ENCODE results near the gene CYP39A1.

CYP39A1 gene

GRCh38 chr6:46509981-46510510, 142.6 kb downstream of the CYP39A1 start:
- Histone ChIP-seq H3K9me3 (replicated peaks; ENCODE audit: low read length) (no peaks in the 10 kb centered on the region), H3K4me3 (ENCODE audit: low read length) (no peak overlapping the region)

GRCh38 chr6:46509063-46509462, 143.6 kb downstream of the CYP39A1 start:
- Histone ChIP-seq H3K36me3 (ENCODE audit: insufficient read depth, low read length) (no peaks in the 10 kb centered on the region), H3K9ac (ENCODE audit: low read depth, low read length) (no peak overlapping the region), H3K4me2 (ENCODE audit: low read length) (no peak overlapping the region), H3K27me3 (ENCODE audit: control insufficient read depth, insufficient read depth, low read length) (no peaks in the 10 kb centered on the region), H3K4me3 (ENCODE audit: low read length) (no peak overlapping the region), H3K9me3 (replicated peaks; ENCODE audit: low read length) (no peaks in the 10 kb centered on the region), H3K4me1 (ENCODE audit: control insufficient read depth, insufficient read depth, low read length) (peaks cover 16% of the 10 kb centered on the region)

More at GRCh38 chr6:46509981-46510510, 142.6 kb downstream of the CYP39A1 start:
- Histone ChIP-seq H3K9ac (ENCODE audit: low read depth, low read length) (no peak overlapping the region), H3K36me3 (ENCODE audit: insufficient read depth, low read length) (no peaks in the 10 kb centered on the region), H3K4me1 (ENCODE audit: control insufficient read depth, insufficient read depth, low read length) (peaks cover 16% of the 10 kb centered on the region), H3K27me3 (ENCODE audit: control insufficient read depth, insufficient read depth, low read length) (no peaks in the 10 kb centered on the region), H3K4me2 (ENCODE audit: low read length) (peak overlapping the region; percentile 48)

- Histone ChIP-seq H3K9ac (ENCODE audit: low read depth, low read length) (no peak overlapping the region), H3K4me2 (ENCODE audit: low read length) (no peak overlapping the region), H3K36me3 (ENCODE audit: insufficient read depth, low read length) (no peaks in the 10 kb centered on the region), H3K9me3 (replicated peaks; ENCODE audit: low read length) (no peaks in the 10 kb centered on the region), H3K27me3 (ENCODE audit: control insufficient read depth, insufficient read depth, low read length) (no peaks in the 10 kb centered on the region), H3K4me3 (ENCODE audit: low read length) (no peak overlapping the region), H3K4me1 (ENCODE audit: control insufficient read depth, insufficient read depth, low read length) (peaks cover 21% of the 10 kb centered on the region)
Measured at GRCh38 chr6:46507426-46507825, 145.2 kb downstream of the CYP39A1 start.

GRCh38 chr6:46505693-46506512, 146.7 kb downstream of the CYP39A1 start:
- H3K9ac ChIP-seq (ENCODE audit: low read depth, low read length), result no peak overlapping the region
- H3K4me3 ChIP-seq (ENCODE audit: low read length), result no peak overlapping the region
- no peaks in the 10 kb centered on the region for H3K36me3 ChIP-seq (ENCODE audit: insufficient read depth, low read length)
- no peak overlapping the region for H3K4me2 ChIP-seq (ENCODE audit: low read length)
- H3K27me3 ChIP-seq (ENCODE audit: control insufficient read depth, insufficient read depth, low read length), result no peaks in the 10 kb centered on the region
- no peaks in the 10 kb centered on the region for H3K9me3 ChIP-seq (replicated peaks; ENCODE audit: low read length)
- H3K4me1 ChIP-seq (ENCODE audit: control insufficient read depth, insufficient read depth, low read length), result peaks cover 26% of the 10 kb centered on the region

- no peaks in the 10 kb centered on the region for H3K27me3 ChIP-seq (ENCODE audit: control insufficient read depth, insufficient read depth, low read length)
- no peaks in the 10 kb centered on the region for H3K36me3 ChIP-seq (ENCODE audit: insufficient read depth, low read length)
- no peaks in the 10 kb centered on the region for H3K9me3 ChIP-seq (replicated peaks; ENCODE audit: low read length)
- peaks cover 20% of the 10 kb centered on the region for H3K4me1 ChIP-seq (ENCODE audit: control insufficient read depth, insufficient read depth, low read length)
- no peak overlapping the region for H3K9ac ChIP-seq (ENCODE audit: low read depth, low read length)
- H3K4me2 ChIP-seq (ENCODE audit: low read length), result no peak overlapping the region
- H3K4me3 ChIP-seq (ENCODE audit: low read length), result no peak overlapping the region
Measured at GRCh38 chr6:46504242-46504641, 148.4 kb downstream of the CYP39A1 start.

- Histone ChIP-seq H3K36me3 (ENCODE audit: insufficient read depth, low read length) (no peaks in the 10 kb centered on the region), H3K4me1 (ENCODE audit: control insufficient read depth, insufficient read depth, low read length) (peaks cover 20% of the 10 kb centered on the region), H3K4me2 (ENCODE audit: low read length) (no peak overlapping the region), H3K27me3 (ENCODE audit: control insufficient read depth, insufficient read depth, low read length) (no peaks in the 10 kb centered on the region), H3K9ac (ENCODE audit: low read depth, low read length) (no peak overlapping the region), H3K4me3 (ENCODE audit: low read length) (no peak overlapping the region), H3K9me3 (replicated peaks; ENCODE audit: low read length) (no peaks in the 10 kb centered on the region)
Measured at GRCh38 chr6:46502486-46503119, 150.0 kb downstream of the CYP39A1 start.

GRCh38 chr6:46501136-46502089, 151.2 kb downstream of the CYP39A1 start:
- Histone ChIP-seq H3K4me2 (ENCODE audit: low read length) (no peak overlapping the region), H3K9me3 (replicated peaks; ENCODE audit: low read length) (no peaks in the 10 kb centered on the region), H3K4me3 (ENCODE audit: low read length) (no peak overlapping the region), H3K36me3 (ENCODE audit: insufficient read depth, low read length) (no peaks in the 10 kb centered on the region), H3K4me1 (ENCODE audit: control insufficient read depth, insufficient read depth, low read length) (peaks cover 20% of the 10 kb centered on the region), H3K27me3 (ENCODE audit: control insufficient read depth, insufficient read depth, low read length) (no peaks in the 10 kb centered on the region), H3K9ac (ENCODE audit: low read depth, low read length) (no peak overlapping the region)

- no peaks in the 10 kb centered on the region for H3K27me3 ChIP-seq (ENCODE audit: control insufficient read depth, insufficient read depth, low read length)
- no peaks in the 10 kb centered on the region for H3K36me3 ChIP-seq (ENCODE audit: insufficient read depth, low read length)
- no peak overlapping the region for H3K9ac ChIP-seq (ENCODE audit: low read depth, low read length)
- no peaks in the 10 kb centered on the region for H3K9me3 ChIP-seq (replicated peaks; ENCODE audit: low read length)
- H3K4me1 ChIP-seq (ENCODE audit: control insufficient read depth, insufficient read depth, low read length), result peaks cover 20% of the 10 kb centered on the region
- H3K4me3 ChIP-seq (ENCODE audit: low read length), result no peak overlapping the region
- no peak overlapping the region for H3K4me2 ChIP-seq (ENCODE audit: low read length)
Measured at GRCh38 chr6:46500382-46500781, 152.2 kb downstream of the CYP39A1 start.
